Natural killer cell treated with Interleukin-12 subunit alpha and Interleukin-12 subunit beta and Interleukin-15 and Interleukin-18, amount 100 ng/mL, for 72 hours (primary cell): Measurements from ENCODE around the gene ACD. TPM values are rescaled to one million over a fixed set of nuclear protein-coding genes. Genes with fewer than 3 reads are reported as not detected.
A peak's percentile ranks its signal among the peaks of the same experiment; 100 is the strongest.

Source experiments
- ATAC-seq, 2 donors: fragments of 150-1000 bp; cut with Tn5 transposase in 1 of 2; sonication (Bioruptor Pico), chemical (Tn5 transposase) in 1 of 2; 2 replicates each; pipeline ENCODE4 v1.10.0; 2021
- DNase-seq: peaks from one replicate; pipeline ENCODE4 v3.0.0; 2022; ENCODE audit warnings: low spot score
- H3K27ac Mint-ChIP-seq, 2 donors: 1 replicate in 1 of 2; 2 replicates in 1 of 2; pipeline ENCODE4 v1.8.0; 2022; ENCODE audit warnings: mixed read lengths in 2 of 2, mild to moderate bottlenecking in 1 of 2, moderate library complexity in 1 of 2
- H3K27me3 Mint-ChIP-seq, 2 donors: 1 replicate in 1 of 2; 2 replicates in 1 of 2; pipeline ENCODE4 v1.8.0; 2022; ENCODE audit warnings: mixed read lengths in 2 of 2
- H3K36me3 Mint-ChIP-seq: one replicate; pipeline ENCODE4 v1.8.0; 2022; ENCODE audit warnings: mixed read lengths
- H3K4me1 Mint-ChIP-seq, 2 donors: 1 replicate in 1 of 2; 2 replicates in 1 of 2; pipeline ENCODE4 v1.8.0; 2022; ENCODE audit warnings: low read depth in 2 of 2, mixed read lengths in 2 of 2, mild to moderate bottlenecking in 1 of 2
- H3K4me3 Mint-ChIP-seq: one replicate; pipeline ENCODE4 v1.8.0; 2022; ENCODE audit warnings: mixed read lengths
- H3K9me3 Mint-ChIP-seq: 2 replicates; pipeline ENCODE4 v1.8.0; 2022; ENCODE audit warnings: mixed read lengths
- total RNA-seq, 2 donors: library from RNA; stranded (reverse); gene quantifications; one replicate each; pipeline ENCODE4 v1.2.3, GENCODE V29; 2022

ACD gene
- total RNA-seq, 2 donors from 2014 or later: 54.9 to 91.3 TPM

DNA sequence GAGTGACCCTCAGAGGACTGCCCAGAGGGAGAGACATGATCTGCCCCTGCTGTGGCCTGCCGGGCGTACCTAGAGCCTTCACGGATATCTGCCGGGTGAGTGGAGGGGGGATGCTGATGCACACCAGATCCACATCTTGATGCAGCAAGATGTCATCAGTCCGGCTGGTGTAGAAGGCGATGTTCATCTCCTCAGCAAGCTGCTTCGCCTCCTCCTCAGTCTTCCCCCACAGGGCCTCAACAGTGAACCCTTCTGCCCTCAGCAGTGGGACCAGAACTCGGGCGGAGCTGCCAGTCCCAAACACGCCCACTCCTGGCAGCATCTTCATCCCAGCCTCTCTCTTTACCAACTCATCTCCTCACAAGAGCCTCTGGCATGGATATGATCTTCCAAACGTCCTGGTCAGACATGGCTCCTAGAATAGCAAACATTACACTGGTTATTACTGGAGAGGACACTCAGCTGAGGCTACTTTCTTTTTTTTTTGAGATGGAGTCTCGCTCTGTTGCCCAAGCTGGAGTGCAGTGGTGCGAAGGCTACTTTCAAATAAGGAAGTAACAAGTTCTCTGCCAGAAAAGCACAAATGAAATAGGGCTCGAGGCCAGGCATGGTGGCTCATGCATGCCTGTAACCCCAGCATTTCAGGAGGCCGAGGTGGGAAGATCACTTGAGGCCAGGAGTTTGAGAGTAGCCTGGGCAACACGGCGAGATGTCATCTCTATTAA is 25.5 kb upstream of the ACD start:
- no peaks in the 10 kb centered on the region for H3K27me3 Mint-ChIP-seq
- H3K4me3 Mint-ChIP-seq: no peak overlapping the region
- H3K27ac Mint-ChIP-seq: no peak overlapping the region
- no peaks in the 10 kb centered on the region for H3K4me1 Mint-ChIP-seq
- no peaks in the 10 kb centered on the region for H3K36me3 Mint-ChIP-seq
- no peaks in the 10 kb centered on the region for H3K9me3 Mint-ChIP-seq
- ATAC-seq (no peak), DNase-seq (no peak)

DNA sequence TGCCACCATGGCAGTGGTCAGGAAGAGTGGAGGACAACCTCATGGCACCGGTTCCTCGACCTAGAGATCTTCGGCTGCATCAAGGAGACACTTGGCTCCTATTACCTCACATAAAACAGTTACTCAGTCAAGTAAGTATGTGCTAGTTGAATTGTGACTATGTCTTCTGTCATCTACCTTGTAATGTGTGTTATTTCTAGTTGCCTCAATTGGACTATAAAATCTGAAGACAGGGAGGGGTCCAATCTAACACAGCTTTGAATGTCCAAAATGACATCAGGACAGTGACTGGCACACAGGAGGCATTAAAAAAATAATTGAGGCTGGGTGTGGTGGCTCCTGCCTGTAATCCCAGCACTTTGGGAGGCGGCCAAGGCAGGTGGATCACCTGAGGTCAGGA is 23.7 kb upstream of the ACD start:
- Mint-ChIP-seq H3K27me3 (no peaks in the 10 kb centered on the region), H3K4me1 (no peaks in the 10 kb centered on the region), H3K4me3 (no peak overlapping the region), H3K9me3 (no peaks in the 10 kb centered on the region), H3K27ac (no peak overlapping the region), H3K36me3 (no peaks in the 10 kb centered on the region)
- ATAC-seq (no peak), DNase-seq (no peak)

DNA sequence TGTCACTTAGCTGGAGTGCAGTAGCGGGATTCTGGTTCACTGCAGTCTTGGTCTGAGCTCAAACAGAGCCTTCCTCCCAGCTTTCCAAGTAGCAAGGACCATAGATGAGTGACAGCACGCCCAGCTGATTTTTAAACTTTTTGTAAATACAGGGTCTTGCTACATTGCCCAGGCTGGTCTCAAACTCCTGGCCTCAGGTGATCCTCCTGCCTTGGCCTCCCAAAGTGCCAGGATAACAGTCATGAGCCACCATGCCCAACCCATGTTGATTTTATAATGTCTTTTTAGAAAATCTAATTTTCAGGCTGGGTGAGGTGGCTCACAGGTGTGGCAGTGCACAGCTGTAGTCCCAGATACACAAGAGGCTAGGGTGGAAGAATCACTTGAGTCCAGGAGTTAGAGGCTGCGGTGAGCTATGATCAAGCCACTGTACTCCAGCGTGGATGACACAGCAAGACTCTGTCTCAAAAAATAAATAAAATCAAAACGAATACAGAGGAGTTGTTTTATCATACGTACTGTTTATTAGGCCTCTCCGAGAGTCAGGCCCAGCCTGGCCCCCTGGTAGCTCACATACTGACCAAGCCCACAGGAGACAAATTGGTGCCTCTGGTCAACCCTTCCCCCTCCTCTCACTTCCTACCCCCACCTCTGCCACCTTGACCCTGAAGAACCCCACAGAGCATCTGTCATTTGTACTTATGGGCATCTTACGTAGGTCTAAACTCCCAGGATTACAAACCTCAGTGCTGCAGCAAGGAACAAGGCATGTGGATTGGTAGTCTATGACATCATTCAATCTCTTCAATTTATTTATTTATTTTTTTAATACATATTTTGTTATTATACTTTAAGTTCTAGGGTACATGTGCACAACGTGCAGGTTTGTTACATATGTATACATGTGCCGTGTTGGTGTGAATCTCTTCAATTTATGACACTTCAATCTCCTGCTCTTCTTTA is 20.2 kb upstream of the ACD start:
- no peak for ATAC-seq
- Mint-ChIP-seq H3K4me3 (no peak overlapping the region), H3K27ac (no peak overlapping the region), H3K27me3 (no peaks in the 10 kb centered on the region), H3K4me1 (no peaks in the 10 kb centered on the region), H3K9me3 (no peaks in the 10 kb centered on the region), H3K36me3 (no peaks in the 10 kb centered on the region)
- no peak for DNase-seq

DNA sequence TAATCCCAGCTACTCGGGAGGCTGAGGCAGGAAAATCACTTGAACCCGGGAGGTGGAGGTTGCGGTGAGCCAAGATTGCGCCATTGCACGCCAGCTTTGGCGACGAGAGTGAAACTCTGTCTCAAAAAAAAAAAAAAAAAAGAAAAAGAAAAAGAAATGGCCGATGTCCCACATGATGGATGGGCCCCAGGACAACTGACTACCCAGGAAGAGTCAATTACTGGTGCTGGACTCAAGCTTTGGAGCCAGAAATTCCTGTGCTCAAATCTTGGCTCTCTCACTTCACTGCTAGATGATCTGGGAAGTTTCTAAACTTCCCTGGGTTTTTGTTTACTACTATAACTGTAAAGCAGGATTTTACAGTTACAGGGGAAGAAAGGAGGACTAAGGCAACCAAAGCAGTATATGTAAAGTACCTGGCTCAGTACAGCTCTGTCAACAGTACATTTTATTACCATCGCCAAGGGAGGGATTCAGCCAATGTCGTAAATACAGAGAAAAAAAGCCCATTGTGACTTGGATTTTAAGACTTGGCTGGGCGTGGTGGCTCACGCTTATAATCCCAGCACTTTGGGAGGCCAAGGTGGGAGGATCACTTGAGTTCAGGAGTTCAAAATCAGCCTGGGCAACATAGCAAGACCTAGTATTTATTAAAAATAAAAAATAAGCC is 18.4 kb upstream of the ACD start:
- Mint-ChIP-seq H3K9me3 (no peaks in the 10 kb centered on the region), H3K4me1 (no peaks in the 10 kb centered on the region), H3K27me3 (no peaks in the 10 kb centered on the region), H3K4me3 (no peak overlapping the region), H3K27ac (no peak overlapping the region), H3K36me3 (no peaks in the 10 kb centered on the region)
- no peak for ATAC-seq
- no peak for DNase-seq

DNA sequence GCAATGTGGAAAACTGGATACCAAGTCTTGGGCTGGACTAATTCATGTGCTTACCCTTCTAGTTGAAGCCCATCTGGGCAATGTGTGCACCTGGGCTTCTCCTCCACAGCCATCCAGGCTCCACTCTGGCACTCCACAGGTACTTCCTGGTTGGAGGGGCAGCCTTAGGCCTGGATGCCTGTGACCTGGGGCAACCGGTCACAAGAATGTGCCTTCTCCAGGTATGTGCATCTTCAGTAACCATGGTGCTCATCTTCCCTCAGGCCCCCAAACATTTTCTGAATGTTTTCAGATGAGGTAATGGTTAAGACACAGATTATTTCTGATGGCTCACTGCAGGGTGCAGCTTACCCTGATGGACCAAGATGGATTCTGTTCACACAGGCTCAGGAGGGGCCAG is 17.7 kb upstream of the ACD start:
- DNase-seq: no peak
- ATAC-seq: no peak
- Mint-ChIP-seq H3K4me1 (peaks cover 0 to 1% of the 10 kb centered on the region in 2 donors), H3K27ac (no peak overlapping the region), H3K27me3 (no peaks in the 10 kb centered on the region), H3K4me3 (no peak overlapping the region), H3K36me3 (no peaks in the 10 kb centered on the region), H3K9me3 (no peaks in the 10 kb centered on the region)

DNA sequence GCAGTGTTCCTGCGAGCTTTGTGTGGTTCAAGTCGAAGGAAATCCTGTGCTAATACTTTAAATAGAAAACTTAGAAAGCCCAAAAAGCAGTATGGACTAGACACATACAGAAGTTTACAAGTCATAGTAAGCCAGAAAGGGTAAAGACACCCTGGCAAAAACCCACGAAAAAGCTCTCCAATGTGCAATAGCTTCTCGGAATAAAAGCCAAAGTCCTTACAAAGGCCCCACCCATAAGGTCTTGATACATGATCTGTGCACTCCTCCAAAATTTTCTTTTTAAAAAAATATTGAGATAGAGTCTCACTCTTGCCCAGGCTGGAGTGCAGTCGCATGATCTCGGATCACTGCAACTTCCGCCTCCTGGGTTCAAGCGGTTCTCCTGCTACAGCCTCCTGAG is 16.9 kb upstream of the ACD start:
- no peak overlapping the region for H3K27ac Mint-ChIP-seq
- no peak overlapping the region for H3K4me3 Mint-ChIP-seq
- H3K36me3 Mint-ChIP-seq: no peaks in the 10 kb centered on the region
- no peaks in the 10 kb centered on the region for H3K27me3 Mint-ChIP-seq
- H3K4me1 Mint-ChIP-seq: peaks cover 0 to 5% of the 10 kb centered on the region in 2 donors
- no peaks in the 10 kb centered on the region for H3K9me3 Mint-ChIP-seq
- ATAC-seq (no peak), DNase-seq (no peak)

- peaks cover 0 to 5% of the 10 kb centered on the region in 2 donors for H3K4me1 Mint-ChIP-seq
- no peak overlapping the region for H3K27ac Mint-ChIP-seq
- H3K9me3 Mint-ChIP-seq: no peaks in the 10 kb centered on the region
- H3K36me3 Mint-ChIP-seq: no peaks in the 10 kb centered on the region
- ATAC-seq: no peak
- H3K27me3 Mint-ChIP-seq: no peaks in the 10 kb centered on the region
- no peak overlapping the region for H3K4me3 Mint-ChIP-seq
- no peak for DNase-seq
Measured at GRCh38 chr16:67676516-67676915, 16.5 kb upstream of the ACD start.

DNA sequence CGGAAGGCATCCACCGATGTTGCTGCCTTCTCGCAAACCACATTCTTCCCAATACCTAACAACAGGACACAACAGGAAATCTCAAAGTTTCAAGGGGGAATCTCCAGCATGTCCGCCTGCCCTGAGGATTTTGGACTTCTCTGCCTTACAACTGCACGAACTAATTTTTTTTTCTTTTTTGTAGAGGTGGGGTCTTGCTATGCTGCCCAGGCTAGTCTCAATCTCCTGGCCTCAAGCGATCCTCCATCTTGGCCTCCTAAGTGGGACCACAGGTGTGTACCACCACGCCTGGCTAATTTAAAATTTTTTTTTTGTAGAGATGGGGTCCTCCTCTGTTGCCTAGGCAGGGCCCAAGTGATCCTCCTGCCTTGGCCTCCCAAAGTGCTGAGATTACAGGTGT is 15.9 kb upstream of the ACD start:
- H3K36me3 Mint-ChIP-seq: no peaks in the 10 kb centered on the region
- no peaks in the 10 kb centered on the region for H3K27me3 Mint-ChIP-seq
- DNase-seq: no peak
- H3K9me3 Mint-ChIP-seq: no peaks in the 10 kb centered on the region
- H3K27ac Mint-ChIP-seq: no peak overlapping the region
- H3K4me3 Mint-ChIP-seq: no peak overlapping the region
- ATAC-seq: no peak
- peaks cover 0 to 5% of the 10 kb centered on the region in 2 donors for H3K4me1 Mint-ChIP-seq

- H3K4me3 Mint-ChIP-seq: no peak overlapping the region
- H3K27me3 Mint-ChIP-seq: no peaks in the 10 kb centered on the region
- H3K27ac Mint-ChIP-seq: no peak overlapping the region
- no peak for ATAC-seq
- H3K9me3 Mint-ChIP-seq: no peaks in the 10 kb centered on the region
- no peaks in the 10 kb centered on the region for H3K36me3 Mint-ChIP-seq
- peaks cover 0 to 5% of the 10 kb centered on the region in 2 donors for H3K4me1 Mint-ChIP-seq
- no peak for DNase-seq
Measured at GRCh38 chr16:67675579-67675935, 15.5 kb upstream of the ACD start.

DNA sequence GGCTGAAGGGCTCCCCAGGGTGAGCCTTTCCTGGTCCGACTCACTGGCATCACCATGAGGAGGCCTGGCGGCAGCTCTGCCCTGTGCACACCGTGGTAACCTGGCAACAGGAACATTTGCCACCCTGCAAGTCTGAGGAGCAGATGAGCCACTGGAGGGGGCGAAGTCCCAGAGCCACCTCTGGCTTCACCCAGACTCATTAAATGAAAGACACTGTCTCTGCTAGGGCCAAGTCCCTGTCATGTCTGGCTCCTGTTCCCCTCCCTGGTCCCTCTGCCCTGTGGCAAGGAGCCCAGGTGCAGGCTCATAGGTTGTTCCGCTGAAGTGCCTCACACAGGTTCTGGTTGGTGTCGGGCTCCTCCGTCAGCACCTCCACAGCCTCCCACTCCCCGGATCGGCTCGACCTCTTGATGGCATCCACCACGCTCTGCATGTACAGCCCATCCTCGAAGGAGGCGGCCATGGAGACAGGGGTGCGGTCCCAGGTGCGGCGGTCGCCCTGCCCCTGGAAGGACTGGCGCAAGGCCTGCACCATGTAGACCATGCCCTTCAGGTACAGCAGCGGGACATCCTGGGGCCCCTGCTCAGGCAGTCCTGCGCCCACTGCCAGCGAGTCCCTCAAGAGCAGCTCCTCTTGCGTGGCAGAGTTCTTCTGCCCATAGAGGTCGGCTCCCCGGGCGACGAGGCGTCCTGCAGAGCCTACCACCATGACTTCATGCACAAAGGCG is 15.0 kb upstream of the ACD start:
- DNase-seq (no peak), ATAC-seq (peak in 1 of 2 donors; percentile 29)
- H3K27ac Mint-ChIP-seq: no peak overlapping the region
- no peak overlapping the region for H3K4me3 Mint-ChIP-seq
- H3K36me3 Mint-ChIP-seq: no peaks in the 10 kb centered on the region
- no peaks in the 10 kb centered on the region for H3K9me3 Mint-ChIP-seq
- H3K27me3 Mint-ChIP-seq: no peaks in the 10 kb centered on the region
- H3K4me1 Mint-ChIP-seq: peaks cover 0 to 5% of the 10 kb centered on the region in 2 donors

DNA sequence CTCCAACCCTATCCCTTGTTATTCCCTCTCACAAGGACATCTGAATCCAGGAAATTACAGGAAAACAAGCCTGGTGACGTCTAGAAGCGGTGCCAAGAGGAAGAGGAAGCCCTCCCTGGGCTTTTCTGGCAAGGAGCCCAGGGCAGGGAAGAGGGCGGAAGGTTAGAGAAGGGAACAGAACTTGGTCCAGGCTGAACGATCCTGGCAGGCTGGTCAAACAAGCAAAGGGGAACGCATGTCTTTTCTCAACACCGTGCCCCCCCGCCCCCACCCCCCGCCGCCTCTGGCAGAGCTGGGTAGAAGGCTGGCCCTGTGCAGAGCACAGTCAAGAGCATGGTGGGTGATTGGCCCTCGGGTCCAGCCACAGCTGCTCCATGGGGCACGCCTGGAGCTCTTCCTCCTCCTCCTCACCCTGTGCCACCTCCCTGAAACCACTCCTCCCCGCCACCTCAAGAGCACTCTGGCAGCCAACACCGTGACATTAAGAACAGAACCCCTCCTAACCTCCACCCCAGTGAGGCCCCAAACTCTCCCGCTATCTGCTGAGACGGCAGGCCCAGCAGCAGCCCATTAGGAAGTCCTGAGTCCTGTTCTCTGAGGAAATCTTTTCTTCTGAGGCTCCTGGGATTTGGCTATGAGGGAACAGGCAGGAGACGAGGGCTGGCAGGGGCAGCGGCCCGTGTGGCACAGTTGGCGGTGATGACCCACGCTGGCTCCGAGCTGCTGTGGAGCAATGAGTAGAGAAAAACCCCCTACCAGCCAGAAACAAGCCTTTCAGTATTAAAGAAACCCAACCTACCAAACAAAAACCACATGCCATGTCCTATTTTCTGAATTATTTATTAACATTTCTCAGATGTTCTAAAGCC is 13.9 kb upstream of the ACD start:
- Mint-ChIP-seq H3K4me1 (peaks cover 0 to 5% of the 10 kb centered on the region in 2 donors), H3K27ac (peak overlapping the region in 1 of 2 donors; percentile 72), H3K36me3 (no peaks in the 10 kb centered on the region), H3K9me3 (no peaks in the 10 kb centered on the region), H3K4me3 (no peak overlapping the region), H3K27me3 (no peaks in the 10 kb centered on the region)
- ATAC-seq (no peak), DNase-seq (no peak)

- Mint-ChIP-seq H3K9me3 (no peaks in the 10 kb centered on the region), H3K27ac (no peak overlapping the region), H3K4me1 (peaks cover 0 to 5% of the 10 kb centered on the region in 2 donors), H3K36me3 (no peaks in the 10 kb centered on the region), H3K27me3 (no peaks in the 10 kb centered on the region), H3K4me3 (no peak overlapping the region)
- DNase-seq (no peak), ATAC-seq (peak; percentile 37 to 59)
Measured at GRCh38 chr16:67672739-67673662, 12.9 kb upstream of the ACD start.
